Ishikawa (cell line): Measurements from ENCODE around the gene KRTAP10-1.

Experiments
- CEBPB ChIP-seq: IDR thresholded peaks from 2 replicates; pipeline ENCODE4 v1.6.1; 2012
- CREB1 ChIP-seq: IDR thresholded peaks from 2 replicates; pipeline ENCODE4 v1.6.1; 2012; ENCODE audit warnings: low read depth
- EGR1 ChIP-seq: IDR thresholded peaks from 2 replicates; pipeline ENCODE4 v1.6.1; 2012
- EP300 ChIP-seq: IDR thresholded peaks from 2 replicates; pipeline ENCODE4 v1.6.1; 2012; ENCODE audit warnings: borderline replicate concordance
- FOXM1 ChIP-seq: IDR thresholded peaks from 2 replicates; pipeline ENCODE4 v1.6.1; 2012; ENCODE audit warnings: low read depth, borderline replicate concordance
- NFIC ChIP-seq: IDR thresholded peaks from 2 replicates; pipeline ENCODE4 v1.6.1; 2012
- RAD21 ChIP-seq: IDR thresholded peaks from 2 replicates; pipeline ENCODE4 v1.6.1; 2012; ENCODE audit warnings: low read depth
- TAF1 ChIP-seq: IDR thresholded peaks from 2 replicates; pipeline ENCODE4 v1.6.1; 2012; ENCODE audit warnings: low read depth, mild to moderate bottlenecking
- TCF12 ChIP-seq: IDR thresholded peaks from 2 replicates; pipeline ENCODE4 v1.6.1; 2012; ENCODE audit warnings: low read depth
- TEAD4 ChIP-seq: IDR thresholded peaks from 2 replicates; pipeline ENCODE4 v1.6.1; 2012
- YY1 ChIP-seq: IDR thresholded peaks from 2 replicates; pipeline ENCODE4 v1.6.1; 2012; ENCODE audit warnings: low read depth
- ZBTB7A ChIP-seq: IDR thresholded peaks from 2 replicates; pipeline ENCODE4 v1.6.1; 2012; ENCODE audit warnings: low read depth
- TF ChIP-seq, protein P1 (sequence below): IDR thresholded peaks from 2 replicates; pipeline ENCODE4 v1.6.1; 2012
- TF ChIP-seq, protein P2 (sequence below): IDR thresholded peaks from 2 replicates; pipeline ENCODE4 v1.6.1; 2012; ENCODE audit warnings: low read depth, mild to moderate bottlenecking
- TF ChIP-seq, protein P3 (sequence below): IDR thresholded peaks from 2 replicates; pipeline ENCODE4 v1.6.1; 2012

The KRTAP10-1 gene

DNA sequence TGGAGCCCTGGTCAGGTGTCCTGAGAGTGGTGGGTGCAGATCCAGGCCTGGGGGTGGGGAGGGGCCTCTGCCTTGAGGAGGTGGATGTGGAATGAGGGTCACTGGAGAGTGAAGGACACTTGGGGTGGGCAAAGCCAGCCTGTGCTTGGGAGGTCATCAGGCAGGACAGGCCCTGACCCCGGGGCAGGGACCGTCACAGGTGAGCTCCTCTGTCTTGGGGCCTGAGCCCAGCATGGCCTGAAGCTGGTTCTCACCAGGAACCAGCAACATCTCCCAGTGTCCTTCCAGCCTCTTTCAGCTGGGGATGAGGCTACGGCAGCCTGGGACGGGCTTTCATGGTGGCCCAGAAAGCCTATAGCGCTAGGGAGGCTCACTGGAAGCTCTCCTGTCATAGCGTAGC, 12.1 kb upstream of the KRTAP10-1 start:
- no peak for TF ChIP-seq EGR1
- no peak for TF ChIP-seq CREB1
- no peak for TF ChIP-seq TAF1

GRCh38 chr21:44551340-44551961, 11.5 kb upstream of the KRTAP10-1 start, which contains the start of gene KRTAP10-2:
KRTAP10-2 (minus strand) TSS chr21:44551505; CDS start chr21:44551458, 47 bp downstream.
- no peak for TF ChIP-seq CEBPB
- TF ChIP-seq RAD21 = no peak
- TF ChIP-seq, protein P1, sequence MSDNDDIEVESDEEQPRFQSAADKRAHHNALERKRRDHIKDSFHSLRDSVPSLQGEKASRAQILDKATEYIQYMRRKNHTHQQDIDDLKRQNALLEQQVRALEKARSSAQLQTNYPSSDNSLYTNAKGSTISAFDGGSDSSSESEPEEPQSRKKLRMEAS = no peak
- TF ChIP-seq TAF1 = no peak
- TF ChIP-seq NFIC = no peak
- TF ChIP-seq, protein P2, sequence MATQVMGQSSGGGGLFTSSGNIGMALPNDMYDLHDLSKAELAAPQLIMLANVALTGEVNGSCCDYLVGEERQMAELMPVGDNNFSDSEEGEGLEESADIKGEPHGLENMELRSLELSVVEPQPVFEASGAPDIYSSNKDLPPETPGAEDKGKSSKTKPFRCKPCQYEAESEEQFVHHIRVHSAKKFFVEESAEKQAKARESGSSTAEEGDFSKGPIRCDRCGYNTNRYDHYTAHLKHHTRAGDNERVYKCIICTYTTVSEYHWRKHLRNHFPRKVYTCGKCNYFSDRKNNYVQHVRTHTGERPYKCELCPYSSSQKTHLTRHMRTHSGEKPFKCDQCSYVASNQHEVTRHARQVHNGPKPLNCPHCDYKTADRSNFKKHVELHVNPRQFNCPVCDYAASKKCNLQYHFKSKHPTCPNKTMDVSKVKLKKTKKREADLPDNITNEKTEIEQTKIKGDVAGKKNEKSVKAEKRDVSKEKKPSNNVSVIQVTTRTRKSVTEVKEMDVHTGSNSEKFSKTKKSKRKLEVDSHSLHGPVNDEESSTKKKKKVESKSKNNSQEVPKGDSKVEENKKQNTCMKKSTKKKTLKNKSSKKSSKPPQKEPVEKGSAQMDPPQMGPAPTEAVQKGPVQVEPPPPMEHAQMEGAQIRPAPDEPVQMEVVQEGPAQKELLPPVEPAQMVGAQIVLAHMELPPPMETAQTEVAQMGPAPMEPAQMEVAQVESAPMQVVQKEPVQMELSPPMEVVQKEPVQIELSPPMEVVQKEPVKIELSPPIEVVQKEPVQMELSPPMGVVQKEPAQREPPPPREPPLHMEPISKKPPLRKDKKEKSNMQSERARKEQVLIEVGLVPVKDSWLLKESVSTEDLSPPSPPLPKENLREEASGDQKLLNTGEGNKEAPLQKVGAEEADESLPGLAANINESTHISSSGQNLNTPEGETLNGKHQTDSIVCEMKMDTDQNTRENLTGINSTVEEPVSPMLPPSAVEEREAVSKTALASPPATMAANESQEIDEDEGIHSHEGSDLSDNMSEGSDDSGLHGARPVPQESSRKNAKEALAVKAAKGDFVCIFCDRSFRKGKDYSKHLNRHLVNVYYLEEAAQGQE = no peak
- TF ChIP-seq EP300 = no peak
- TF ChIP-seq, protein P3, sequence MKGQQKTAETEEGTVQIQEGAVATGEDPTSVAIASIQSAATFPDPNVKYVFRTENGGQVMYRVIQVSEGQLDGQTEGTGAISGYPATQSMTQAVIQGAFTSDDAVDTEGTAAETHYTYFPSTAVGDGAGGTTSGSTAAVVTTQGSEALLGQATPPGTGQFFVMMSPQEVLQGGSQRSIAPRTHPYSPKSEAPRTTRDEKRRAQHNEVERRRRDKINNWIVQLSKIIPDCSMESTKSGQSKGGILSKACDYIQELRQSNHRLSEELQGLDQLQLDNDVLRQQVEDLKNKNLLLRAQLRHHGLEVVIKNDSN = peak; percentile 60; the same call in 1 of the 2 replicates
- TF ChIP-seq CREB1 = no peak

- TF ChIP-seq TCF12 = no peak
- TF ChIP-seq, protein P3 = no peak
- TF ChIP-seq CEBPB = no peak
- TF ChIP-seq TAF1 = no peak
- TF ChIP-seq, protein P1 = no peak
- TF ChIP-seq FOXM1 = no peak
- no peak for TF ChIP-seq EGR1
- TF ChIP-seq TEAD4 = no peak
- TF ChIP-seq YY1 = no peak
- TF ChIP-seq NFIC = no peak
- no peak for TF ChIP-seq CREB1
- no peak for TF ChIP-seq ZBTB7A
- TF ChIP-seq RAD21 = no peak
- TF ChIP-seq, protein P2 = no peak
- no peak for TF ChIP-seq EP300
These were observed 10.8 kb upstream of the KRTAP10-1 start for GRCh38 chr21:44550807-44551206.

DNA sequence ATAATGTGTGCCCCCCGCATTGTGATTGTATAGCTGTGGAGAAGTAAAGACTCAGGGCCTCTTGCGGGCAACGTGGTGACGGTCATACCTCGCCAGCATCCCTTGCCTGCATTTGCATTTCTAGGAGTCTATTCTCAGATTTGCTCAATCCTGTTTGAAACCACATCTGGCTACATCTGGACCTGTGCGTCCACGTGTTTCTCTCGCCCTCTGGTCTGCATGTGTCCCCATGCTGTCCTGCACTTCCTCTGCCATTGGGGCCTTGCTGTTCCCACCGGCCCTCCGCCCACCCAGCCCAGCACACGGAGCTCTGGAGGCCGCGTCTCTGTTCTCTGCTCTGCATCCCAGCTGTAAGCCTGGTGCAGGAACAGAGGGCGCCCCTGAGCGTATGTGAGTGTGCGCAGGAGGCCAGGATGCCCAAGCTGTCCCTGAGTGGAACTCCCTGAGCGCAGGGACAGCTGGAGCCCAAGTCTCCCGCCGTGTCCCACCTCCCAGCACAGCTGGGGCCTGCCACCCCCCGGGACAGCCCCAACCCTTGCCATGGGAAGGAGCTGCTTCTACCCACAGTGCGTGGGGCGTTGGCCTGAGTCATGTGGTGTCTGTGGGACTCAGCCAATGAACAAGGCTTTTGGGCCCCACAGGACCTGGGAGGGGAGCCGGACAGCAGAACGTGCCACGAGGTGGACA, 9.7 kb upstream of the KRTAP10-1 start:
- TF ChIP-seq YY1 (no peak), ZBTB7A (no peak), RAD21 (no peak), TCF12 (no peak)

- TF ChIP-seq EP300 (no peak), TCF12 (no peak), NFIC (no peak), FOXM1 (no peak), EGR1 (no peak), ZBTB7A (no peak), RAD21 (no peak), TAF1 (no peak)
- TF ChIP-seq, protein P3 = no peak
These were observed 8.9 kb upstream of the KRTAP10-1 start for GRCh38 chr21:44548922-44549321.

DNA sequence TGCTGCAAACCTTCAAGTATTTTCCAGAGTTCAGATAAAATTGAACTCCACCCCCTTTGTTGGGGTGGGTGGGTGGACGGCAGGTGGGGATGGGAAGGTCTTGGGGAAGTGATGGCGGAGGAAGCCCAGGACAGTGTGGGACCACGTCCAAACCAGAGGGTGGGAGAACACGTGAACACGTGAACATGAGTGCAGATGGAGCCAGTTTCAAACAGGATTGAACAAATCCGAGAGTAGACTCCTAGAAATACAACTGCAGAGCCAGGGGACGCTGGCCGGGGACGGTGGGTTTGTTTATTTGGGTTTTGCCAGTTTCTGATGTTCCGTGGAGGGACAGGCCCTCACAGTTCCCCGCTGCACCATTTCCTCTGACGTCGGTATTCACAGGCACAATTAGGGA, 8.4 kb upstream of the KRTAP10-1 start:
- TF ChIP-seq FOXM1 (no peak), TEAD4 (no peak), CEBPB (no peak), CREB1 (no peak), EP300 (no peak), ZBTB7A (no peak), NFIC (no peak), EGR1 (no peak), YY1 (no peak)
- TF ChIP-seq, protein P1 = no peak
- TF ChIP-seq, protein P3 = no peak
- TF ChIP-seq, protein P2 = no peak
